K562 (cell line): Measurements from ENCODE around the gene DCAF8. TPM values are rescaled to one million over a fixed set of nuclear protein-coding genes. Genes with fewer than 3 reads are reported as not detected.

ENCODE experiments used
- ATAC-seq: fragments of 200-7000 bp; cut with Tn5 transposase; 3 replicates; pipeline ENCODE4 v1.9.1; 2020; ENCODE audit warnings: moderate library complexity
- BruUV-seq: library from RNA; stranded (reverse); fragments of 400-500 nt; replicated peaks from 2 replicates; lab custom pipeline; 2021; lab: Mats Ljungman, UMichigan
- CTCF ChIA-PET: fragments of 300-600 bp; formaldehyde crosslinking; extraction: SDS; loops from one replicate; lab custom pipeline; 2021; ENCODE audit warnings: low intra/inter-chr PET ratio; lab: Yijun Ruan, JAX
- POLR2A ChIA-PET: fragments of 300-600, 350-650 bp; sonication (Branson Sonifier 250); formaldehyde crosslinking; extraction: SDS; loops from one replicate; lab custom pipeline; 2021; ENCODE audit warnings: antibody characterized with exemption, inconsistent platforms; lab: Yijun Ruan, JAX
- DNase-seq, 4 experiments: peaks; one replicate each; pipeline versions ENCODE4 v3.0.0 to v3.0.0-alpha.2; 2011 to 2018; ENCODE audit warnings: low spot score in 3 of 4, mixed read lengths in 3 of 4; ENCODE audit errors: extremely low read depth in 1 of 4
- FAIRE-seq: peaks from 2 replicates; lab custom pipeline; 2011; peaks lifted over from hg19 to GRCh38; lab: Jason Lieb, UNC
- H2AFZ ChIP-seq: 2 replicates; pipeline ENCODE4 v1.6.0; 2011; ENCODE audit warnings: low read depth, low read length, control low read depth, inconsistent platforms
- H3K27ac ChIP-seq: fragments of 200-600 bp; 3 replicates; pipeline ENCODE4 v1.8.0; 2011; ENCODE audit warnings: low read depth, mild to moderate bottlenecking, control low read depth, inconsistent platforms, low read length, moderate library complexity, mixed read lengths; ENCODE audit errors: extremely low read depth
- H3K27me3 ChIP-seq, 2 experiments: fragments of 300-600 bp in 1 of 2; 2 replicates in 1 of 2; 3 replicates in 1 of 2; pipeline versions ENCODE4 v1.6.0 to v1.8.0; 2011; ENCODE audit warnings: inconsistent platforms in 2 of 2, low read length in 2 of 2, mild to moderate bottlenecking in 1 of 2, mixed read lengths in 1 of 2, moderate library complexity in 1 of 2; ENCODE audit not compliant: control insufficient read depth in 2 of 2, insufficient read depth in 2 of 2
- H3K36me3 ChIP-seq: fragments of 300-600 bp; 3 replicates; pipeline ENCODE4 v1.8.0; 2011; ENCODE audit warnings: mild to moderate bottlenecking, low read length, inconsistent platforms; ENCODE audit not compliant: control insufficient read depth, insufficient read depth
- H3K4me1 ChIP-seq, 2 experiments: fragments of 200-600 bp in 1 of 2; replicated peaks in 1 of 2; 2 replicates in 1 of 2; 3 replicates in 1 of 2; pipeline versions ENCODE4 v1.5.1 to v1.8.0; 2011; ENCODE audit warnings: inconsistent platforms in 2 of 2, low read length in 2 of 2, mild to moderate bottlenecking in 1 of 2, mixed read lengths in 1 of 2, moderate library complexity in 1 of 2; ENCODE audit not compliant: control insufficient read depth in 2 of 2, insufficient read depth in 2 of 2
- H3K4me2 ChIP-seq: 2 replicates; pipeline ENCODE4 v1.6.1; 2011; ENCODE audit warnings: low read length, control low read depth, inconsistent platforms, mixed read lengths; ENCODE audit not compliant: insufficient read depth
- H3K4me3 ChIP-seq: fragments of 200-600 bp; sonication (generic), shearing (Covaris generic); 2 replicates; pipeline ENCODE4 v1.5.1; 2016; ENCODE audit warnings: control low read depth, inconsistent platforms
- H3K79me2 ChIP-seq: fragments of 200-600 bp; 3 replicates; pipeline ENCODE4 v1.8.0; 2011; ENCODE audit warnings: low read length, inconsistent platforms; ENCODE audit not compliant: control insufficient read depth, insufficient read depth
- H3K9ac ChIP-seq, 2 experiments: 2 replicates each; pipeline versions ENCODE4 v1.6.0 to v1.6.1; 2011; ENCODE audit warnings: low read depth in 2 of 2, low read length in 2 of 2, control low read depth in 1 of 2, inconsistent platforms in 1 of 2, mild to moderate bottlenecking in 1 of 2, mixed read lengths in 1 of 2; ENCODE audit not compliant: insufficient read depth in 1 of 2
- H3K9me1 ChIP-seq: one replicate; pipeline ENCODE4 v1.6.0; 2011; ENCODE audit warnings: inconsistent platforms, mild to moderate bottlenecking, low read length, moderate library complexity; ENCODE audit not compliant: control insufficient read depth, insufficient read depth
- H3K9me3 ChIP-seq: replicated peaks from 2 replicates; pipeline ENCODE4 v1.5.1; 2011; ENCODE audit warnings: low read depth, low read length, inconsistent platforms; ENCODE audit not compliant: control insufficient read depth, insufficient read depth
- H4K20me1 ChIP-seq: replicated peaks from 2 replicates; pipeline ENCODE4 v1.6.1; 2011; ENCODE audit warnings: low read length, inconsistent platforms, mixed read lengths; ENCODE audit not compliant: control insufficient read depth, insufficient read depth
- GABPB1 ChIP-seq: sonication (generic); formaldehyde crosslinking; IDR thresholded peaks from 2 replicates; pipeline ENCODE4 v1.8.0; 2022; ENCODE audit warnings: mild to moderate bottlenecking, missing genetic modification reagents
- HDAC3 ChIP-seq: fragments of 450-650 bp; IDR thresholded peaks from 2 replicates; pipeline ENCODE4 v1.6.1; 2018; ENCODE audit warnings: borderline replicate concordance, mild to moderate bottlenecking, moderate library complexity; ENCODE audit not compliant: partially characterized antibody
- HDGF ChIP-seq: fragments of 450-650 bp; IDR thresholded peaks from 2 replicates; pipeline ENCODE4 v1.6.1; 2016
- MAFG ChIP-seq: fragments of 450-650 bp; conservative IDR thresholded peaks from 2 replicates; pipeline ENCODE4 v1.6.1; 2016; ENCODE audit warnings: missing genetic modification characterization, missing compliant biosample characterization
- MECOM ChIP-seq: fragments of 250-450 bp; sonication (Bioruptor Pico); IDR thresholded peaks from 2 replicates; pipeline ENCODE4 v1.8.0; 2022; ENCODE audit warnings: inconsistent platforms
- PCBP2 ChIP-seq: fragments of 200-400 bp; formaldehyde crosslinking; IDR thresholded peaks from 2 replicates; pipeline ENCODE4 v1.6.1; 2018; ENCODE audit warnings: low read length, low read depth, mild to moderate bottlenecking, moderate library complexity; ENCODE audit not compliant: poor library complexity, severe bottlenecking
- SETDB1 ChIP-seq: IDR thresholded peaks from one replicate; pipeline ENCODE4 v1.6.1; 2012; ENCODE audit warnings: low read length, control low read depth, inconsistent platforms
- SRSF7 ChIP-seq: fragments of 200-400 bp; formaldehyde crosslinking; optimal IDR thresholded peaks from 2 replicates; pipeline ENCODE3; 2017; ENCODE audit warnings: mild to moderate bottlenecking, low read depth, low read length
- ZC3H4 ChIP-seq: sonication (generic); formaldehyde crosslinking; IDR thresholded peaks from 2 replicates; pipeline ENCODE4 v1.9.0; 2021; ENCODE audit warnings: missing genetic modification reagents, borderline replicate concordance
- ZMIZ1 ChIP-seq, 2 experiments: fragments of 150-350 bp in 1 of 2; IDR thresholded peaks; 2 replicates each; pipeline ENCODE4 v1.6.1; 2012 to 2016; ENCODE audit warnings: low read depth in 2 of 2, low read length in 2 of 2, mild to moderate bottlenecking in 1 of 2, moderate library complexity in 1 of 2
- ZNF780A ChIP-seq: fragments of 250-450 bp; sonication (Bioruptor Pico); IDR thresholded peaks from 2 replicates; pipeline ENCODE4 v1.5.0; 2021; ENCODE audit warnings: mild to moderate bottlenecking
- WGBS: fragments of 100-300 bp; shearing (Covaris generic); methylation state at CpG from one replicate; pipeline ENCODE4 v1.1.6; 2016; ENCODE audit warnings: low coverage, mixed read lengths; ENCODE audit not compliant: insufficient coverage; ENCODE audit errors: missing lambda C conversion rate; 5-methylcytosine and 5-hydroxymethylcytosine counted together
- in situ Hi-C: fragments of 300-500 bp; cut with MboI; formaldehyde crosslinking; loops from 4 replicates; pipeline ENCODE4 v1.15.0; 2018; ENCODE audit warnings: inconsistent platforms, mixed read lengths
- intact Hi-C: fragments of 100-400 bp; cut with micrococcal nuclease; formaldehyde crosslinking; loops from 2 replicates; pipeline ENCODE4 v1.14.2; 2022
- polyA plus RNA-seq, 8 experiments: library from polyadenylated mRNA; depleted of rRNA in 4 of 8; stranded (reverse) in 5 of 8; unstranded in 3 of 8; fragments of >200 nt; fragmentation: Nextera tagmentation in 2 of 8; fragmentation: Illumina TruSeq in 1 of 8; extraction: Ambion mirVana in 2 of 8; extraction: Trizol in 1 of 8; gene quantifications; 2 replicates each; pipeline versions ENCODE4 v1.2.1 to v1.2.3, GENCODE V29; 2011 to 2014; ENCODE audit warnings: inconsistent platforms in 1 of 8, missing spikeins in 1 of 8
- total RNA-seq, 7 experiments: library from RNA; depleted of rRNA in 6 of 7; stranded (reverse); fragments of >200 nt in 6 of 7; fragmentation: Illumina TruSeq in 2 of 7; extraction: Trizol in 2 of 7; gene quantifications; 2 replicates each; pipeline versions ENCODE4 v1.2.1 to v1.2.3, GENCODE V29; 2011 to 2021; ENCODE audit warnings: low replicate concordance in 1 of 7

DCAF8 gene
- total and polyA plus RNA-seq, 9 of the 15 experiments (the other 6 are each of a cell fraction or from before 2014, with no cell fraction given), result 11.6 to 149 (median 81.3) TPM

DNA sequence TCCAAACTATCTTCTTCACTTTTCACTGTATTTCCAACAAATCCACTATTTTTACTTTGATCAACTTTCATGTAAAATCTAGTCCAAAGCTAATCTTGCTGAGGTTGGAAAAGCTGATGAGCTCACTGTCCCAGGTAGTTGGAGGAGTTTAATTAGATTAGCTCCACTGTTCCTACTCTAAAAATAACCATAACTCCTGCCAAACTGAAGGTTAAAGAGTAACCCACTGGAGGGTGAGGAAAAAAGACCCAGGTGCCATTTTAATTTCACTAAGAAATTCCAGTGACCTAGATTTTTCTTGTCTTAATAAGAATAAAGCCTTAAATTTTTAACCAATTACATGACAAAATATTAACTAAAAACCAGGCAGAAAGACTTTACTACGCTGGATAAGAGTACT is 15.3 kb downstream of the DCAF8 start:
- 89% methylated on average over 1 of the region's 1 CpG for WGBS
- H3K9me3 ChIP-seq, result no peaks in the 10 kb centered on the region
- no peak overlapping the region for H3K4me2 ChIP-seq
- DNase-seq (no peak), ATAC-seq (no peak), FAIRE-seq (no peak)
- H3K79me2 ChIP-seq, result peaks cover 56% of the 10 kb centered on the region
- CTCF ChIA-PET, result no interaction called here
- POLR2A ChIA-PET, result interaction anchor here (1.1 to 2.9 kb wide), 2 partner anchors 11 to 12 kb away, joined by 4 to 12 read pairs; no protein-coding TSS in a partner anchor
- intact Hi-C loops (no loop called here), in situ Hi-C loops (no loop called here)
- H3K27ac ChIP-seq, result no peak overlapping the region
- H3K9me1 ChIP-seq, result no peaks in the 10 kb centered on the region
- BruUV-seq, result no TSS peak
- no peak overlapping the region for H2AFZ ChIP-seq
- no peak overlapping the region for H3K9ac ChIP-seq
- no peak for TF ChIP-seq HDGF
- TF ChIP-seq ZMIZ1 (IDR thresholded peaks at IDR 0.05; ENCODE audit: low read depth in 2 of 2, low read length in 2 of 2), result no peak
- TF ChIP-seq ZNF780A (CRISPR knock-in tag), result no peak
- no peak for TF ChIP-seq SRSF7
- no peak for TF ChIP-seq ZC3H4
- TF ChIP-seq GABPB1 (CRISPR knock-in tag), result no peak
- no peak for TF ChIP-seq PCBP2
- TF ChIP-seq MAFG (tag), result no peak
- no peak for TF ChIP-seq HDAC3
- TF ChIP-seq MECOM (CRISPR knock-in tag), result no peak
- TF ChIP-seq SETDB1, result no peak
- H3K27me3 ChIP-seq, result no peaks in the 10 kb centered on the region
- H3K4me3 ChIP-seq, result no peak overlapping the region
- peaks cover 44% of the 10 kb centered on the region for H3K36me3 ChIP-seq
- no peaks in the 10 kb centered on the region for H3K4me1 ChIP-seq
- H4K20me1 ChIP-seq, result peaks cover 5% of the 10 kb centered on the region; the same call in 1 of the 2 replicates
